Measurements from ENCODE around the gene TLE4. TPM values are rescaled to one million over a fixed set of nuclear protein-coding genes. Genes with fewer than 3 reads are reported as not detected.

TLE4 gene
- total RNA-seq, 1 experiment from 2014 or later: 8.1 TPM

GRCh38 chr9:79689576-79689975 lies 117.8 kb downstream of the TLE4 start:
- H3K9me3 Mint-ChIP-seq (ENCODE audit: unreplicated experiment): no peaks in the 10 kb centered on the region
- Histone ChIP-seq H3K4me1 (no peaks in the 10 kb centered on the region), H3K4me3 (ENCODE audit: low read depth, low read length) (no peak overlapping the region), H3K36me3 (ENCODE audit: control insufficient read depth, insufficient read depth, low read length) (no peaks in the 10 kb centered on the region), H3K9me3 (no peaks in the 10 kb centered on the region), H3K27me3 (replicated peaks; ENCODE audit: control insufficient read depth, insufficient read depth, low read length) (no peaks in the 10 kb centered on the region)
- no peak overlapping the region for H3K27ac Mint-ChIP-seq (ENCODE audit: unreplicated experiment)
- DNase-seq: no peak
- H3K27me3 Mint-ChIP-seq (ENCODE audit: insufficient read depth, unreplicated experiment): no peaks in the 10 kb centered on the region
- H3K4me1 Mint-ChIP-seq (ENCODE audit: low read depth, unreplicated experiment): no peaks in the 10 kb centered on the region
- no peak overlapping the region for H3K4me3 Mint-ChIP-seq (ENCODE audit: unreplicated experiment)
- ChIA-PET POLR2A (no interaction called here), CTCF (no interaction called here)
- no peak for TF ChIP-seq CTCF (IDR thresholded peaks at IDR 0.05; ENCODE audit: insufficient read depth in 1 of 2, low read depth in 1 of 2, low read length in 1 of 2, severe bottlenecking in 1 of 2, unreplicated experiment in 1 of 2)
- intact Hi-C loops (cut with micrococcal nuclease; ENCODE audit: unreplicated experiment): no loop called here
- BruUV-seq (replicated peaks): no TSS peak
- H3K36me3 Mint-ChIP-seq (ENCODE audit: insufficient read depth, unreplicated experiment): no peaks in the 10 kb centered on the region

- intact Hi-C loops (cut with micrococcal nuclease; ENCODE audit: unreplicated experiment): no loop called here
- Mint-ChIP-seq H3K4me3 (ENCODE audit: unreplicated experiment) (no peak overlapping the region), H3K27ac (ENCODE audit: unreplicated experiment) (no peak overlapping the region), H3K9me3 (ENCODE audit: unreplicated experiment) (no peaks in the 10 kb centered on the region), H3K36me3 (ENCODE audit: insufficient read depth, unreplicated experiment) (no peaks in the 10 kb centered on the region), H3K4me1 (ENCODE audit: low read depth, unreplicated experiment) (no peaks in the 10 kb centered on the region), H3K27me3 (ENCODE audit: insufficient read depth, unreplicated experiment) (no peaks in the 10 kb centered on the region)
- Histone ChIP-seq H3K36me3 (ENCODE audit: control insufficient read depth, insufficient read depth, low read length) (no peaks in the 10 kb centered on the region), H3K9me3 (no peaks in the 10 kb centered on the region), H3K4me1 (no peaks in the 10 kb centered on the region), H3K27me3 (replicated peaks; ENCODE audit: control insufficient read depth, insufficient read depth, low read length) (no peaks in the 10 kb centered on the region), H3K4me3 (ENCODE audit: low read depth, low read length) (no peak overlapping the region)
- DNase-seq: no peak
- POLR2A ChIA-PET: no interaction called here
- no TSS peak for BruUV-seq (replicated peaks)
- no peak for TF ChIP-seq CTCF (IDR thresholded peaks at IDR 0.05; ENCODE audit: insufficient read depth in 1 of 2, low read depth in 1 of 2, low read length in 1 of 2, severe bottlenecking in 1 of 2, unreplicated experiment in 1 of 2)
- CTCF ChIA-PET: no interaction called here
Observed at GRCh38 chr9:79691496-79691895, 119.7 kb downstream of the TLE4 start.

GRCh38 chr9:79692857-79693571 lies 121.2 kb downstream of the TLE4 start:
- Histone ChIP-seq H3K4me3 (ENCODE audit: low read depth, low read length) (no peak overlapping the region), H3K27me3 (replicated peaks; ENCODE audit: control insufficient read depth, insufficient read depth, low read length) (no peaks in the 10 kb centered on the region), H3K9me3 (no peaks in the 10 kb centered on the region), H3K4me1 (no peaks in the 10 kb centered on the region), H3K36me3 (ENCODE audit: control insufficient read depth, insufficient read depth, low read length) (no peaks in the 10 kb centered on the region)
- Mint-ChIP-seq H3K27ac (ENCODE audit: unreplicated experiment) (no peak overlapping the region), H3K9me3 (ENCODE audit: unreplicated experiment) (no peaks in the 10 kb centered on the region), H3K36me3 (ENCODE audit: insufficient read depth, unreplicated experiment) (no peaks in the 10 kb centered on the region), H3K27me3 (ENCODE audit: insufficient read depth, unreplicated experiment) (no peaks in the 10 kb centered on the region), H3K4me3 (ENCODE audit: unreplicated experiment) (no peak overlapping the region), H3K4me1 (ENCODE audit: low read depth, unreplicated experiment) (no peaks in the 10 kb centered on the region)
- no peak for TF ChIP-seq CTCF (IDR thresholded peaks at IDR 0.05; ENCODE audit: insufficient read depth in 1 of 2, low read depth in 1 of 2, low read length in 1 of 2, severe bottlenecking in 1 of 2, unreplicated experiment in 1 of 2)
- ChIA-PET POLR2A (no interaction called here), CTCF (no interaction called here)
- intact Hi-C loops (cut with micrococcal nuclease; ENCODE audit: unreplicated experiment): no loop called here
- DNase-seq: no peak
- no TSS peak for BruUV-seq (replicated peaks)
